ENCODE results near the gene WDR36. TPM values are rescaled to one million over a fixed set of nuclear protein-coding genes. Genes with fewer than 3 reads are reported as not detected.

The WDR36 gene
- polyA plus RNA-seq (2013, experiment 1 of 2; ENCODE audit: insufficient read length): 18.0 TPM
- polyA plus RNA-seq (2013, experiment 2 of 2; ENCODE audit: insufficient read length): 16.6 TPM

GRCh38 chr5:111092062-111092853 lies at the start of gene WDR36:
Gene WDR36 (plus strand): TSS chr5:111092348. CDS start chr5:111092457, 109 bp downstream.
- DNase-seq: peak; percentile 93

- peak; percentile 36 for DNase-seq
Measured at GRCh38 chr5:111043712-111044506, 48.2 kb upstream of the WDR36 start.

- DNase-seq: no peak
Measured at GRCh38 chr5:111058064-111058463, 34.1 kb upstream of the WDR36 start.

- no peak for DNase-seq
Measured at GRCh38 chr5:111060169-111060568, 32.0 kb upstream of the WDR36 start.

- DNase-seq: no peak
Measured at GRCh38 chr5:111061618-111062017, 30.5 kb upstream of the WDR36 start.

DNA sequence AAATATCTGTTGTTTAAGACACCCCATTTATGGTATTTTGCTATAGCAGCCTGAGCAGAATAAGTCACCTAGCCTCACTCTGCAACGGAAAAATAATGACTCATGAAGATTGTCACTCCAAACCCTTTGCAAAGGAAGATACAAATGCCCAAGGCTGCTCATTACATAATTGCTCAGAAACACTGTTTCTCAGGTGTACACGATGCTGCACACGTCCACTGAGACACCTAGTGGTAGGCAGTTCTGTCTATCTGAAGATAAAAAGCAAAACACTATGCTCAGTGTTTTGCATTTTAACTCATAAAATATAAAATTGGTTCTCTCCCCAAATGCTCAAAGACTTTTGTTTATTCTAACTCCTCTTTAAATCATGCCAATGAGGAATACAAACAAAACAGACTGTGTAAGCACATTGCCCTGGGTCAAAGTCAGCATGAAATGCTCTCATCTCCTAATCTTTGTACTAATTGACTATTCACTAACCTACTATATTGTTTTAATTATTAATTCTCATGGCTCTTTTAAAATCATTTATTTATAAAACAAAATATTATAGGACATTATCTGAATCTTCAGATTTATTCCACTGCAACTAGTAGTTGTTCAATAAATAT lies 28.3 kb upstream of the WDR36 start:
- no peak for DNase-seq

DNA sequence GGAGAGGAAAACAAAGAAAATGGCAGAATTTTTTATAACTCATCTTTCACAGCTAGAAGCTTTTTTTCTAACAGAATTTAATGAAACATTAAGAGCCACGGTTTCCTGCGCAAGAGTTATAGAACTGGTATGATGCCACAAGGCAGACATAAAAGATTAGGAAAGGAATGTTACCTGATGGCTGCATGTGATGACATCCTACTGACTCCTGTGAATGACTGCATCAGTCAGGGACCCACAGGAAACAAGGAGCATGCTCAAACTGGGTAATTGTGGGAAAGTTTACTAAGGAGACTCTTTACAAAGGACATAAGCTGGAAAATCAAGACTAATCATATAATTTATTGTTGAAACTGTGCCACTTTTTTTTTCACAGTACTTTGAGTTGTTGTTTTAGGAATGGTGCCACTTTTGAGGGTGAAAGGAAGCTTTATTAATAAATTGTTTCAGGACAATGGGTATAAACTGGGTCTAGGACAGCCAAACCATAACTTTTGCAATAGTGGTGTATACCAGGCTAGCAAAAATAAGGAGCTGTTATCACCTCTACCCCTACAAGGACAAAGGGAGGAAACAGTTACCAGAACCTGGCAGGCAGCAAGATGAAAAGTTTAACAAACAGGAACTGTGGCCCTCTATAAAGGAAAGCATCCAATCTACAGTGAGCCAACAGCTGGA lies 25.7 kb upstream of the WDR36 start:
- no peak for DNase-seq

- DNase-seq: no peak
Measured at GRCh38 chr5:111068213-111068612, 23.9 kb upstream of the WDR36 start.

DNA sequence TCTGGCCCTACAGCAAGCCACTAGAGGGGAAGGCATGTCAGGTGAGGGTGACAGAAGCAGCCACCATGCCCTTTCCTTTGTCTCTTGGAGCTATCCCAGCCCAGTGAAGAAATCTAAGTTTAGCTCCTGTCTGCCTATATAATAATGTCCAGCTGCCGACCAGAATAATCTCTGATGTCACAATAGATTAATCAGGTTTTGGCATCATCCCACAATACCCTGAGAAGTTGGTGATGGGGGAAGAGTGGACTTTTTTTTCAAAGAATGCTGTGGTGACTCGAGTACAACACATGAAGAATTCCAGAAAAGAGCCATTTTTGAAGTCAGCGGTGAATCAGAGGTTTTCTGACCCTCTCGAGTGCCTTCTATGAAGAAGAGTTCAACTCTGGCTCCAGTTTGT lies 22.3 kb upstream of the WDR36 start:
- DNase-seq: peak; percentile 84

- peak; percentile 17 for DNase-seq
Measured at GRCh38 chr5:111070272-111071134, 21.6 kb upstream of the WDR36 start.

DNA sequence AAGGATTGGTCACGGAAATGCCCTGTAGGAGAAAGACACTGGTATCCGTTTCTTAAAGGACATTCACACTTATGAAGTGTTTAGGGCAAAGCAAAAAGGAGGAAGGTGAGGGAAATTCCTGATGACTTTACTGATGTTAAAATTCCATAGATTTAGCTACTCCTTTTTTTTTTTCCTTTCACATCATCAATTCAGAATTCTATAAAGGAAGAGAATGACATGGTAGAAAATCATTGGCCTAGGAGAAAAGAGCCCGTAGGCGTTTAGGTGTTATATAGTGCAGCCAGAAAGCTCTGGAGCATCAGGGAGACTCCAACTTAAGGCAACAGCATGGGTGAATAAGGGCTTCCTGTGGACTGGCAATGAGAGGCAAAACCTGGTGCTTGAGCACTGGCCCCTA lies 20.7 kb upstream of the WDR36 start, which contains the start of gene TSLP:
Gene TSLP (plus strand): TSS at position 301 of the 400 bp plus-strand sequence. CDS start 178 bp downstream, outside the sequence.
- no peak for DNase-seq

GRCh38 chr5:111072949-111073682 lies 19.0 kb upstream of the WDR36 start:
- DNase-seq: peak; percentile 13

- DNase-seq: no peak
Measured at GRCh38 chr5:111074244-111074643, 17.9 kb upstream of the WDR36 start.

DNA sequence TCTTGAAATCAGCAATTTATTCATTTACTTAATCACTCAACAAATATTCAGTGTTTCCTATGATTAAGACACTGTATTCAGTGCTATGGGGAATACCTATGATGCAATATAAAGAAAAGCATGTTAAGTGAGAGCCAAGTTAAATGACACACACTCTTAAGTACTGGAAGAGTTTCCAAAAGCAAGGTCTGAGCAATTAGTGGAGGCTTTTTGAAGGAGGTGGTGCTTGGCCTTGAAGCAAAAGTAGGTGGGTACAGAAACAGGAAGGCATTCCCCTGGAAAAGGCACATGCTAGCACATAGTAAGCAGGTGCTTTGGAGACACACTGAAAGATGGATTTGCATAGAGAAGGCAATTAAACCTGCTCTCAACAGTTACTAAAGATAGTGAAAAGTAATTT lies 16.6 kb upstream of the WDR36 start:
- peak; percentile 96 for DNase-seq

DNA sequence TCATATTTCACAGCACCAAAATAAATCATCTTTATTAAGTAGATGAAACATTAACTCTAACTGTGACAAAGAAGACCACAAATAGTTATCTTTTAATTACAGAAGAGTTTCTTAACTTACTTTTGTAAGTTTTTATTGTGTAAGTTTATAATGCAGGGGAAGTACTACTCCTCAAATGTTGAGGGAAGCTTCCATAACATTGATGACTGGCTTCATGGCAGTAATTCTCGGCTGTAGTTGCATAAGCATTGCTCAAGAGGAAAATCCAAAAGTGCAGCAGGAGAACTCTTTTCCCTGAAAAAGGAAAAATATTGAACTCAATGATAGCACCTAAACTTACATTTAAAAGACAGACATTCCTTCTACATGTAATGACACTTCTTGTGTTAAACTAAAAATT lies 16.1 kb upstream of the WDR36 start:
- no peak for DNase-seq

DNA sequence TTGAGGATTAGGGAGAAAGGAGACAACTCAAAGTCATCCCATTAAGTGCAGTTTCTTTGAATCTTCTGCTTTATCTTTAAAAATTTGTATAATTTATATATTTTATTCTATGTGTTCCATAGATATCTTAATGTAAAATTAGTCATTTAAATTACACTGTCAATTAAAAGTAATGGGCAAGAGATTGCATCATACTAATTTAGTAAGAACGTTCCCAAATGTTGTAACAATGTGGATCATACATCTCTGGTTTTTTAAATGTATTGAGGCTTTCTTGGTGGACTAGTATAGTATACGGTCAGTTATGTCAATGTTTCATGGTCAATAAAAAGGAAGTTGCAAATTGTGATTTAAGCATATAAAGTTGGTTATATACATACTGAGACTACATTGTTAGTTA lies 14.5 kb upstream of the WDR36 start:
- no peak for DNase-seq

GRCh38 chr5:111079846-111080245 lies 12.3 kb upstream of the WDR36 start:
- no peak for DNase-seq

DNA sequence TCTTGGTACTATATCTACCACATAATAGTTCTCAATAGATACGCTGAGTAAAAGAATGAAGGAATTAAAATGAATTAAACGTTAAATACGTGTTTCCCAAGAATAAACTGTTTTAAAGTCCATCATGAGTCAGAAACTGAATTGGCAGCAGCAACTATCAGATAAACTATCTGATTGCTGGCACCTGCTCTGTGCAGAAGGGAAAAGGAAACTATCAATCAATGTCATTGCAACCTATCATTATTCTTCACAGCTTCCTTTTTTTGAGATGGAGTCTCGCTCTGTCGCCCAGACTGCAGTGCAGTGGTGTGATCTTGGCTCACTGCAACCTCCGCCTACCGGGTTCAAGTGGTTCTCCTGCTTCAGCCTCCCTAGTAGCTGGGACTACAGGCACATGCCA lies 8.8 kb upstream of the WDR36 start:
- no peak for DNase-seq

DNA sequence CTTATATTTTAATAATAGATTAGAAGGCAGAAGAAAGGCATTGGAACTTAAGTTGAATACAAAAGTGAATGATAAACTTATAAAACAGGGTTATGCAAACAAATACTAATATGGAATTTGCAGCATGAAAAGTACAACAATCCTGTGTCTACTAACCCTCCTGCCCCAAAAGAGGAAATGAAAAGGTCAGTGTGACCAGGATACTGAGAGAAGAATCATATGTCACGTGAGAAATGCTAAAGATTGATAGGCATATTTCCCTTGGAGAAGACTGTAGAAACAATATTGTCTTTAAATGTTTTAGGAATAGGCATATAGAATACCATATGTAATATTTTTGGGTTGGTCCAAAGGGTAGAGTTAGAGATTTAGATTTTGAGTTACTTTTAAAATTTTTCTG lies 3.8 kb downstream of the WDR36 start:
- DNase-seq: no peak

GRCh38 chr5:111099058-111099778 lies 7.1 kb downstream of the WDR36 start:
- no peak for DNase-seq

All from fibroblast of skin of abdomen (primary cell).